ENCODE measurements around the gene SSX2IP.

- TF ChIP-seq POLR2A (IDR thresholded peaks at IDR 0.05) (no peak), POLR2AphosphoS5 (IDR thresholded peaks at IDR 0.05) (no peak)
- TF ChIP-seq, protein P1, sequence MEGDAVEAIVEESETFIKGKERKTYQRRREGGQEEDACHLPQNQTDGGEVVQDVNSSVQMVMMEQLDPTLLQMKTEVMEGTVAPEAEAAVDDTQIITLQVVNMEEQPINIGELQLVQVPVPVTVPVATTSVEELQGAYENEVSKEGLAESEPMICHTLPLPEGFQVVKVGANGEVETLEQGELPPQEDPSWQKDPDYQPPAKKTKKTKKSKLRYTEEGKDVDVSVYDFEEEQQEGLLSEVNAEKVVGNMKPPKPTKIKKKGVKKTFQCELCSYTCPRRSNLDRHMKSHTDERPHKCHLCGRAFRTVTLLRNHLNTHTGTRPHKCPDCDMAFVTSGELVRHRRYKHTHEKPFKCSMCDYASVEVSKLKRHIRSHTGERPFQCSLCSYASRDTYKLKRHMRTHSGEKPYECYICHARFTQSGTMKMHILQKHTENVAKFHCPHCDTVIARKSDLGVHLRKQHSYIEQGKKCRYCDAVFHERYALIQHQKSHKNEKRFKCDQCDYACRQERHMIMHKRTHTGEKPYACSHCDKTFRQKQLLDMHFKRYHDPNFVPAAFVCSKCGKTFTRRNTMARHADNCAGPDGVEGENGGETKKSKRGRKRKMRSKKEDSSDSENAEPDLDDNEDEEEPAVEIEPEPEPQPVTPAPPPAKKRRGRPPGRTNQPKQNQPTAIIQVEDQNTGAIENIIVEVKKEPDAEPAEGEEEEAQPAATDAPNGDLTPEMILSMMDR (IDR thresholded peaks at IDR 0.05): no peak
Observed at GRCh38 chr1:84606977-84607376, 83.3 kb downstream of the SSX2IP start.

Measured in prostate gland (tissue), 2 donors.